ENCODE data around the gene FBXO27. TPM values are rescaled to one million over a fixed set of nuclear protein-coding genes. Genes with fewer than 3 reads are reported as not detected.

FBXO27 gene
- total and polyA plus RNA-seq, 2 donors (not counting 1 experiment from before 2014, with no cell fraction given), result 0.83 to 3.6 TPM

DNA sequence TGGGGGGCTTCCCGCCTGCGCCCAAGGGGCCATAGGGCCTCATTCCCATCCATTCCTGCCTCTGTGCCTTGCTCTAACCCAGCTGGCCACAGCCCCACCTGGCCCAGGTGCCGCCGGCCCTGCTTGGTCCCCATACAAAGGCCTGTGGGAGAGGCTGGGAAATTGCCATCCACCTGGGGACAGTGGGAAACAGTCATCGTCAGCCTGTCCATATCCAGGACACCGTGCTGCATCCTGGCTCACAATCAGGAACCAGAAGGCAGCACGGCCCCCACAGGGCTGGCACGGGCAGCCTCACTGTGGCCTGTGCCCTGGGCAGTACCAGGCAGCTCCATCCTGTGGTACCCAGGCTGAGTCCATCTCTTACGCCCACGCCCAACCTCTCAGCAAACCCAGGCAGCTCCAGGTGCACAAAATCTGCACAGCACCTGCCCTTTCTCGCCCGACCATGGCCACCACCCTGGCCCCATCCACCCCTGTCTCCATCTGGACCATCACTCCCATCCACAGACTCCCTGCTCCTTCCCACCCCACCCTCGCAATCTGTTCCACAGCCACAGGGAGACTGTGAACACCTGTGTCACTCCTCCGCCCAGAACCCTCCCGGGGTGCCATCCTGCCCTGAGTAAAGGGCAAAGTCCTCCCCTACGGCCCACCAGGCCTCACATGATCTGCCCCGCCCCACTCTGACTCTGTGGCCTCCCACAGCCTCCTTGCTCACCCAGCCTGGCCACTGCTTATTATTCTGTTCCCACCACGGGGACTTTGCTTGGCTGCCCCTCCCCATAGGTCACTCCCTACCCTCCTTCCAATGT is 21.1 kb upstream of the FBXO27 start:
- DNase-seq (ENCODE audit: low read depth in 2 of 2), result no peak
- Histone ChIP-seq H3K4me2 (ENCODE audit: extremely low read depth, insufficient read depth, low read length) (no peak overlapping the region), H3K27me3 (ENCODE audit: control insufficient read depth, insufficient read depth, low read length) (no peaks in the 10 kb centered on the region), H3K27ac (ENCODE audit: insufficient read depth, low read length) (no peak overlapping the region), H4K20me1 (ENCODE audit: control insufficient read depth, extremely low read depth, insufficient read depth, low read length) (no peaks in the 10 kb centered on the region), H3K4me3 (replicated peaks in 1 of 4; ENCODE audit: control extremely low read depth in 1 of 4, insufficient read depth in 1 of 4, low read depth in 3 of 4, low read length in 4 of 4) (no peak overlapping the region), H2AFZ (ENCODE audit: low read length) (no peak overlapping the region), H3K4me1 (ENCODE audit: control insufficient read depth, extremely low read depth, insufficient read depth, low read length) (no peaks in the 10 kb centered on the region), H3K36me3 (ENCODE audit: control insufficient read depth, insufficient read depth, low read length) (no peaks in the 10 kb centered on the region), H3K9ac (ENCODE audit: insufficient read depth, low read length) (no peak overlapping the region), H3K79me2 (ENCODE audit: control insufficient read depth, insufficient read depth, low read length) (no peaks in the 10 kb centered on the region), H3K9me3 (ENCODE audit: control insufficient read depth, insufficient read depth, low read depth, low read length) (no peaks in the 10 kb centered on the region)
- TF ChIP-seq EZH2 (IDR thresholded peaks at IDR 0.05; ENCODE audit: low read length, missing control alignments), result no peak

DNA sequence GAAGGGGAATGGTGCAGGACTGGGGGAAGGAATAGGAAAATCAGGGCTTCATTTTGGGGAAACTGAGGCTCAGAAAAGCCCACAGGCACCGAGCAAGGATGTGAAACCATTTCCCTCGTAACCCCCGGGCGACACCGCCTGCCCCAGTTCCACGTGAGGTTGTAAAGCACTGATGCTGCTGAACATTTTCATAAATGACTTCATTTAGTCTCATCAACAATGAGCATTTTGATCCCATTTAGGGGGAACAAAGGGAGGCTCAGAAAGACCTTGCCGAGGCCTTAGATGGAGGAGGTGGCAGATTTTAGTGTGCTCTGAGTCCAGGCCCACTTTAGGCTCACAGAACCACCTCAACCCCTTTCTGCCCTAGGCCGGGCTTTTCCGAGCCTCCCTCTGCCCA is 20.5 kb upstream of the FBXO27 start:
- Histone ChIP-seq H3K27me3 (ENCODE audit: control insufficient read depth, insufficient read depth, low read length) (no peaks in the 10 kb centered on the region), H2AFZ (ENCODE audit: low read length) (no peak overlapping the region), H3K4me2 (ENCODE audit: extremely low read depth, insufficient read depth, low read length) (no peak overlapping the region), H3K9ac (ENCODE audit: insufficient read depth, low read length) (no peak overlapping the region), H3K27ac (ENCODE audit: insufficient read depth, low read length) (no peak overlapping the region), H3K79me2 (ENCODE audit: control insufficient read depth, insufficient read depth, low read length) (no peaks in the 10 kb centered on the region), H3K4me1 (ENCODE audit: control insufficient read depth, extremely low read depth, insufficient read depth, low read length) (no peaks in the 10 kb centered on the region), H3K4me3 (replicated peaks in 1 of 4; ENCODE audit: control extremely low read depth in 1 of 4, insufficient read depth in 1 of 4, low read depth in 3 of 4, low read length in 4 of 4) (no peak overlapping the region), H3K9me3 (ENCODE audit: control insufficient read depth, insufficient read depth, low read depth, low read length) (no peaks in the 10 kb centered on the region), H4K20me1 (ENCODE audit: control insufficient read depth, extremely low read depth, insufficient read depth, low read length) (no peaks in the 10 kb centered on the region), H3K36me3 (ENCODE audit: control insufficient read depth, insufficient read depth, low read length) (no peaks in the 10 kb centered on the region)
- TF ChIP-seq EZH2 (IDR thresholded peaks at IDR 0.05; ENCODE audit: low read length, missing control alignments), result no peak
- TF ChIP-seq, protein P1, sequence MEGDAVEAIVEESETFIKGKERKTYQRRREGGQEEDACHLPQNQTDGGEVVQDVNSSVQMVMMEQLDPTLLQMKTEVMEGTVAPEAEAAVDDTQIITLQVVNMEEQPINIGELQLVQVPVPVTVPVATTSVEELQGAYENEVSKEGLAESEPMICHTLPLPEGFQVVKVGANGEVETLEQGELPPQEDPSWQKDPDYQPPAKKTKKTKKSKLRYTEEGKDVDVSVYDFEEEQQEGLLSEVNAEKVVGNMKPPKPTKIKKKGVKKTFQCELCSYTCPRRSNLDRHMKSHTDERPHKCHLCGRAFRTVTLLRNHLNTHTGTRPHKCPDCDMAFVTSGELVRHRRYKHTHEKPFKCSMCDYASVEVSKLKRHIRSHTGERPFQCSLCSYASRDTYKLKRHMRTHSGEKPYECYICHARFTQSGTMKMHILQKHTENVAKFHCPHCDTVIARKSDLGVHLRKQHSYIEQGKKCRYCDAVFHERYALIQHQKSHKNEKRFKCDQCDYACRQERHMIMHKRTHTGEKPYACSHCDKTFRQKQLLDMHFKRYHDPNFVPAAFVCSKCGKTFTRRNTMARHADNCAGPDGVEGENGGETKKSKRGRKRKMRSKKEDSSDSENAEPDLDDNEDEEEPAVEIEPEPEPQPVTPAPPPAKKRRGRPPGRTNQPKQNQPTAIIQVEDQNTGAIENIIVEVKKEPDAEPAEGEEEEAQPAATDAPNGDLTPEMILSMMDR (conservative IDR thresholded peaks at IDR 0.05 in 1 of 2, IDR thresholded peaks at IDR 0.05 in 1 of 2; ENCODE audit: low read depth in 1 of 2, low read length in 2 of 2), result no peak
- DNase-seq (ENCODE audit: low read depth in 2 of 2), result no peak

DNA sequence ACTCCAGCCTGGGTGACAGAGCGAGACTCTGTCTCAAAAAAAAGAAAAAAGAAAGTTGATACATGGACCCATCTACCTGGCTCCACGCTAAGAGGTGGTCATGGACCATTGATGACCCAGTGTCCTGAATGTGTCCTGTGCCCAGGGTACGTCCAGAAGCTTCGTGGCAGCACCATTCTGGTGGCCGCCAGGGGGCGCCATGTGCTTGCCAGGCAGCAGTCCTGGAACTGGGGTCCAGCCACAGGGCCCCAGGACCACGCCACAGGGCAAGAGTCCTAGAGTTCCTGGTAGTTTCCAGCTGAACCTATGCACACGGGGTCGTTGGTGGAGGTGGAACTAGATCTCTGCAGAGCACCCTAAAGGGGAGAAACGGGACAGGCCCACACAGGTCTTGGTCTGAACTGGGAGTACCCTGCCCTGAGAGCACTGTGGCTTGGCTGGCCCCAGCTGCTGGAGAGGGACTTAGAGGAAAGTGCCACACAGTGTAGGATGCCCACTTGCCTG is 19.9 kb upstream of the FBXO27 start:
- Histone ChIP-seq H3K27ac (ENCODE audit: insufficient read depth, low read length) (no peak overlapping the region), H3K4me1 (ENCODE audit: control insufficient read depth, extremely low read depth, insufficient read depth, low read length) (no peaks in the 10 kb centered on the region), H3K9ac (ENCODE audit: insufficient read depth, low read length) (no peak overlapping the region), H3K9me3 (ENCODE audit: control insufficient read depth, insufficient read depth, low read depth, low read length) (no peaks in the 10 kb centered on the region), H3K4me3 (replicated peaks in 1 of 4; ENCODE audit: control extremely low read depth in 1 of 4, insufficient read depth in 1 of 4, low read depth in 3 of 4, low read length in 4 of 4) (no peak overlapping the region), H3K4me2 (ENCODE audit: extremely low read depth, insufficient read depth, low read length) (no peak overlapping the region), H3K36me3 (ENCODE audit: control insufficient read depth, insufficient read depth, low read length) (no peaks in the 10 kb centered on the region), H2AFZ (ENCODE audit: low read length) (no peak overlapping the region), H3K27me3 (ENCODE audit: control insufficient read depth, insufficient read depth, low read length) (no peaks in the 10 kb centered on the region), H4K20me1 (ENCODE audit: control insufficient read depth, extremely low read depth, insufficient read depth, low read length) (no peaks in the 10 kb centered on the region), H3K79me2 (ENCODE audit: control insufficient read depth, insufficient read depth, low read length) (no peaks in the 10 kb centered on the region)
- TF ChIP-seq EZH2 (IDR thresholded peaks at IDR 0.05; ENCODE audit: low read length, missing control alignments), result no peak
- TF ChIP-seq, protein P1 (conservative IDR thresholded peaks at IDR 0.05 in 1 of 2, IDR thresholded peaks at IDR 0.05 in 1 of 2; ENCODE audit: low read depth in 1 of 2, low read length in 2 of 2), result peak; percentile 65 to 81
- DNase-seq (ENCODE audit: low read depth in 2 of 2), result peak; percentile 49 to 60
